HG03378 (cell line): ENCODE data around the gene AIPL1.

Source experiments
- ATAC-seq: cut with Tn5 transposase; IDR thresholded peaks from one replicate; pipeline ENCODE4 v1.9.1; 2021; ENCODE audit warnings: mild to moderate bottlenecking, moderate library complexity; ENCODE audit not compliant: unreplicated experiment

AIPL1 gene

GRCh38 chr17:6374761-6375312 lies 60.1 kb downstream of the AIPL1 start:
- no peak for ATAC-seq

- no peak for ATAC-seq
Observed at GRCh38 chr17:6374271-6374691, 60.6 kb downstream of the AIPL1 start.
